Measurements from ENCODE around the gene A3GALT2.
"Not testable (repeated sequence)": the region's sequence is repeated elsewhere in the genome, so short reads cannot be mapped to it uniquely, and the experiment has no call there.

Gene A3GALT2

GRCh38 chr1:33311706-33312412 is 9.0 kb downstream of the A3GALT2 start:
- H3K4me2 ChIP-seq: no peak overlapping the region

GRCh38 chr1:33310702-33311101 is 10.2 kb downstream of the A3GALT2 start:
- Histone ChIP-seq H3K79me2 (ENCODE audit: insufficient read depth, low read depth) (no peaks in the 10 kb centered on the region), H2AFZ (ENCODE audit: low read depth) (no peak overlapping the region), H3K9ac (no peak overlapping the region), H4K20me1 (ENCODE audit: insufficient read depth) (no peaks in the 10 kb centered on the region), H3K4me3 (IDR thresholded peaks at IDR 0.05; ENCODE audit: insufficient read depth, low read depth, low read length) (no peak overlapping the region), H3K4me1 (ENCODE audit: low read depth, poor library complexity, severe bottlenecking) (no peaks in the 10 kb centered on the region), H3K27me3 (ENCODE audit: insufficient read depth, low read depth) (no peaks in the 10 kb centered on the region), H3K4me2 (no peak overlapping the region), H3K36me3 (ENCODE audit: insufficient read depth) (no peaks in the 10 kb centered on the region), H3K27ac (no peak overlapping the region)
- TF ChIP-seq CTCF (conservative IDR thresholded peaks at IDR 0.05; ENCODE audit: low read depth, low read length): no peak

More at GRCh38 chr1:33311706-33312412, 9.0 kb downstream of the A3GALT2 start:
- H3K27ac ChIP-seq: no peak overlapping the region
- no peaks in the 10 kb centered on the region for H4K20me1 ChIP-seq (ENCODE audit: insufficient read depth)
- no peak overlapping the region for H3K4me3 ChIP-seq (IDR thresholded peaks at IDR 0.05; ENCODE audit: insufficient read depth, low read depth, low read length)
- H3K79me2 ChIP-seq (ENCODE audit: insufficient read depth, low read depth): no peaks in the 10 kb centered on the region
- H3K9ac ChIP-seq: no peak overlapping the region
- TF ChIP-seq CTCF (conservative IDR thresholded peaks at IDR 0.05; ENCODE audit: low read depth, low read length): no peak
- no peaks in the 10 kb centered on the region for H3K36me3 ChIP-seq (ENCODE audit: insufficient read depth)
- no peak overlapping the region for H2AFZ ChIP-seq (ENCODE audit: low read depth)
- no peaks in the 10 kb centered on the region for H3K4me1 ChIP-seq (ENCODE audit: low read depth, poor library complexity, severe bottlenecking)
- no peaks in the 10 kb centered on the region for H3K27me3 ChIP-seq (ENCODE audit: insufficient read depth, low read depth)

- H3K79me2 ChIP-seq (ENCODE audit: insufficient read depth, low read depth); H4K20me1 ChIP-seq (ENCODE audit: insufficient read depth); H3K4me2 ChIP-seq; H3K27ac ChIP-seq; H3K9ac ChIP-seq; H3K4me1 ChIP-seq (ENCODE audit: low read depth, poor library complexity, severe bottlenecking); H3K4me3 ChIP-seq (IDR thresholded peaks at IDR 0.05; ENCODE audit: insufficient read depth, low read depth, low read length); H3K27me3 ChIP-seq (ENCODE audit: insufficient read depth, low read depth); H2AFZ ChIP-seq (ENCODE audit: low read depth); H3K36me3 ChIP-seq (ENCODE audit: insufficient read depth): not testable (repeated sequence)
Measured at GRCh38 chr1:33309351-33309750, 11.5 kb downstream of the A3GALT2 start.

- no peak overlapping the region for H3K4me3 ChIP-seq (IDR thresholded peaks at IDR 0.05; ENCODE audit: insufficient read depth, low read depth, low read length)
- no peaks in the 10 kb centered on the region for H4K20me1 ChIP-seq (ENCODE audit: insufficient read depth)
- H3K79me2 ChIP-seq (ENCODE audit: insufficient read depth, low read depth): no peaks in the 10 kb centered on the region
- no peaks in the 10 kb centered on the region for H3K27me3 ChIP-seq (ENCODE audit: insufficient read depth, low read depth)
- no peaks in the 10 kb centered on the region for H3K36me3 ChIP-seq (ENCODE audit: insufficient read depth)
- no peak for TF ChIP-seq CTCF (conservative IDR thresholded peaks at IDR 0.05; ENCODE audit: low read depth, low read length)
- no peak overlapping the region for H3K27ac ChIP-seq
- H2AFZ ChIP-seq (ENCODE audit: low read depth): no peak overlapping the region
- H3K4me1 ChIP-seq (ENCODE audit: low read depth, poor library complexity, severe bottlenecking): no peaks in the 10 kb centered on the region
- no peak overlapping the region for H3K4me2 ChIP-seq
- H3K9ac ChIP-seq: no peak overlapping the region
Measured at GRCh38 chr1:33307494-33307864, 13.4 kb downstream of the A3GALT2 start.

GRCh38 chr1:33306653-33307493 is 14.0 kb downstream of the A3GALT2 start:
- no peak overlapping the region for H2AFZ ChIP-seq (ENCODE audit: low read depth)
- no peaks in the 10 kb centered on the region for H3K4me1 ChIP-seq (ENCODE audit: low read depth, poor library complexity, severe bottlenecking)
- no peak for TF ChIP-seq CTCF (conservative IDR thresholded peaks at IDR 0.05; ENCODE audit: low read depth, low read length)
- no peaks in the 10 kb centered on the region for H3K36me3 ChIP-seq (ENCODE audit: insufficient read depth)
- H3K4me2 ChIP-seq: no peak overlapping the region
- no peak overlapping the region for H3K4me3 ChIP-seq (IDR thresholded peaks at IDR 0.05; ENCODE audit: insufficient read depth, low read depth, low read length)
- no peak overlapping the region for H3K27ac ChIP-seq
- no peak overlapping the region for H3K9ac ChIP-seq
- H3K79me2 ChIP-seq (ENCODE audit: insufficient read depth, low read depth): no peaks in the 10 kb centered on the region
- H4K20me1 ChIP-seq (ENCODE audit: insufficient read depth): no peaks in the 10 kb centered on the region
- H3K27me3 ChIP-seq (ENCODE audit: insufficient read depth, low read depth): no peaks in the 10 kb centered on the region

All from KMS-11 (cell line).